Astrocyte (in vitro differentiated cells and primary cell): ENCODE data around the gene CIITA. TPM values are rescaled to one million over a fixed set of nuclear protein-coding genes. Genes with fewer than 3 reads are reported as not detected.
"Not testable (repeated sequence)": the region's sequence is repeated elsewhere in the genome, so short reads cannot be mapped to it uniquely, and the experiment has no call there.

Experiments
- DNase-seq: peaks from one replicate; pipeline ENCODE4 v3.0.0-alpha.2; 2010; ENCODE audit warnings: low read depth
- FAIRE-seq: peaks from 2 replicates; lab custom pipeline; 2011; peaks lifted over from hg19 to GRCh38; lab: Jason Lieb, UNC
- H2AFZ ChIP-seq: 2 replicates; pipeline ENCODE4 v1.6.0; 2012; ENCODE audit warnings: low read depth, low read length, inconsistent platforms
- H3K27ac ChIP-seq: 2 replicates; pipeline ENCODE4 v1.5.1; 2011; ENCODE audit warnings: low read depth, low read length, inconsistent platforms
- H3K27me3 ChIP-seq: 2 replicates; pipeline ENCODE4 v1.6.0; 2011; ENCODE audit warnings: low read length, inconsistent platforms; ENCODE audit not compliant: insufficient read depth
- H3K36me3 ChIP-seq: 2 replicates; pipeline ENCODE4 v1.5.1; 2011; ENCODE audit warnings: low read length, inconsistent platforms; ENCODE audit not compliant: insufficient read depth
- H3K4me1 ChIP-seq: 2 replicates; pipeline ENCODE4 v1.5.1; 2011; ENCODE audit warnings: low read length, inconsistent platforms; ENCODE audit not compliant: insufficient read depth
- H3K4me2 ChIP-seq: 2 replicates; pipeline ENCODE4 v1.6.0; 2012; ENCODE audit warnings: low read length, inconsistent platforms
- H3K4me3 ChIP-seq: 2 replicates; pipeline ENCODE4 v1.5.1; 2011; ENCODE audit warnings: low read depth, mild to moderate bottlenecking, low read length, inconsistent platforms; ENCODE audit not compliant: insufficient read depth
- H3K79me2 ChIP-seq: 2 replicates; pipeline ENCODE4 v1.6.0; 2012; ENCODE audit warnings: mild to moderate bottlenecking, low read length, inconsistent platforms; ENCODE audit not compliant: insufficient read depth
- H3K9ac ChIP-seq: 2 replicates; pipeline ENCODE4 v1.6.0; 2012; ENCODE audit warnings: mild to moderate bottlenecking, low read length, inconsistent platforms
- H3K9me3 ChIP-seq: 2 replicates; pipeline ENCODE4 v1.5.1; 2012; ENCODE audit warnings: low read depth, mild to moderate bottlenecking, low read length, inconsistent platforms; ENCODE audit not compliant: insufficient read depth
- H4K20me1 ChIP-seq: 2 replicates; pipeline ENCODE4 v1.6.0; 2012; ENCODE audit warnings: low read length, inconsistent platforms; ENCODE audit not compliant: insufficient read depth
- H3K27ac Mint-ChIP-seq: one replicate; pipeline ENCODE4 v1.8.0; 2021; ENCODE audit warnings: mild to moderate bottlenecking, mixed read lengths; ENCODE audit not compliant: unreplicated experiment
- H3K27me3 Mint-ChIP-seq: one replicate; pipeline ENCODE4 v1.8.0; 2021; ENCODE audit warnings: low read depth, mixed read lengths; ENCODE audit not compliant: unreplicated experiment
- H3K36me3 Mint-ChIP-seq: one replicate; pipeline ENCODE4 v1.8.0; 2021; ENCODE audit warnings: low read depth, mixed read lengths; ENCODE audit not compliant: unreplicated experiment
- H3K4me1 Mint-ChIP-seq: one replicate; pipeline ENCODE4 v1.8.0; 2021; ENCODE audit warnings: low read depth, mixed read lengths; ENCODE audit not compliant: unreplicated experiment
- H3K4me3 Mint-ChIP-seq: one replicate; pipeline ENCODE4 v1.8.0; 2021; ENCODE audit warnings: mild to moderate bottlenecking, moderate library complexity, mixed read lengths; ENCODE audit not compliant: unreplicated experiment
- H3K9me3 Mint-ChIP-seq: one replicate; pipeline ENCODE4 v1.8.0; 2021; ENCODE audit warnings: mild to moderate bottlenecking, mixed read lengths; ENCODE audit not compliant: unreplicated experiment
- EZH2 ChIP-seq: IDR thresholded peaks from 2 replicates; pipeline ENCODE4 v1.6.1; 2012; ENCODE audit warnings: mild to moderate bottlenecking, low read length, inconsistent platforms; ENCODE audit not compliant: insufficient read depth
- total RNA-seq: library from RNA; stranded (reverse); gene quantifications from 2 replicates; pipeline ENCODE4 v1.2.1, GENCODE V29; 2021
- TF ChIP-seq, protein P1 (sequence below): IDR thresholded peaks from 2 replicates; pipeline ENCODE4 v1.5.1; 2011; ENCODE audit warnings: low read depth, mild to moderate bottlenecking, inconsistent platforms, low read length, moderate library complexity; ENCODE audit not compliant: insufficient read depth

CIITA gene
- total RNA-seq, 1 donor from 2014 or later, result not detected

DNA sequence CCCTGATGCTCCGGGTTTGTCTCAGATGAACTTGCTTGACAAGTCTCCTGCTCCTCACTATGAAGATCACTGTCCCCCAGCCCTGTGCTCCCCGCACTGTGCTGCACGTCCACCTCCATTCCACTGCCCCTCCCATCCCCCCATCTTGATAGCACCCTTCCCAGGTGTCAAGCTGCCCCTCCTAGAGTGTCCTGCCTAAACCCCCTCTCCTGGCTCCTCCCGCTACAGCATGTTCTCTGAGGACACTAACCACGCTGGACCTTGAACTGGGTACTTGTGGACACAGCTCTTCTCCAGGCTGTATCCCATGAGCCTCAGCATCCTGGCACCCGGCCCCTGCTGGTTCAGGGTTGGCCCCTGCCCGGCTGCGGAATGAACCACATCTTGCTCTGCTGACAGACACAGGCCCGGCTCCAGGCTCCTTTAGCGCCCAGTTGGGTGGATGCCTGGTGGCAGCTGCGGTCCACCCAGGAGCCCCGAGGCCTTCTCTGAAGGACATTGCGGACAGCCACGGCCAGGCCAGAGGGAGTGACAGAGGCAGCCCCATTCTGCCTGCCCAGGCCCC is 46.7 kb downstream of the CIITA start:
- no peaks in the 10 kb centered on the region for H3K27me3 Mint-ChIP-seq
- no peak overlapping the region for H3K27ac ChIP-seq
- no peak overlapping the region for H3K9ac ChIP-seq
- H3K27ac Mint-ChIP-seq, result no peak overlapping the region
- no peak for DNase-seq
- no peak for TF ChIP-seq EZH2
- TF ChIP-seq, protein P1, sequence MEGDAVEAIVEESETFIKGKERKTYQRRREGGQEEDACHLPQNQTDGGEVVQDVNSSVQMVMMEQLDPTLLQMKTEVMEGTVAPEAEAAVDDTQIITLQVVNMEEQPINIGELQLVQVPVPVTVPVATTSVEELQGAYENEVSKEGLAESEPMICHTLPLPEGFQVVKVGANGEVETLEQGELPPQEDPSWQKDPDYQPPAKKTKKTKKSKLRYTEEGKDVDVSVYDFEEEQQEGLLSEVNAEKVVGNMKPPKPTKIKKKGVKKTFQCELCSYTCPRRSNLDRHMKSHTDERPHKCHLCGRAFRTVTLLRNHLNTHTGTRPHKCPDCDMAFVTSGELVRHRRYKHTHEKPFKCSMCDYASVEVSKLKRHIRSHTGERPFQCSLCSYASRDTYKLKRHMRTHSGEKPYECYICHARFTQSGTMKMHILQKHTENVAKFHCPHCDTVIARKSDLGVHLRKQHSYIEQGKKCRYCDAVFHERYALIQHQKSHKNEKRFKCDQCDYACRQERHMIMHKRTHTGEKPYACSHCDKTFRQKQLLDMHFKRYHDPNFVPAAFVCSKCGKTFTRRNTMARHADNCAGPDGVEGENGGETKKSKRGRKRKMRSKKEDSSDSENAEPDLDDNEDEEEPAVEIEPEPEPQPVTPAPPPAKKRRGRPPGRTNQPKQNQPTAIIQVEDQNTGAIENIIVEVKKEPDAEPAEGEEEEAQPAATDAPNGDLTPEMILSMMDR, result no peak
- H3K4me1 Mint-ChIP-seq, result no peaks in the 10 kb centered on the region
- no peaks in the 10 kb centered on the region for H3K79me2 ChIP-seq
- no peak overlapping the region for H3K4me3 ChIP-seq
- H3K36me3 Mint-ChIP-seq, result peaks cover 10% of the 10 kb centered on the region
- peaks cover 12% of the 10 kb centered on the region for H3K36me3 ChIP-seq
- no peak overlapping the region for H3K4me2 ChIP-seq
- FAIRE-seq, result no peak
- H3K4me1 ChIP-seq, result peaks cover 7% of the 10 kb centered on the region
- no peaks in the 10 kb centered on the region for H3K9me3 ChIP-seq
- peaks cover 2% of the 10 kb centered on the region for H3K9me3 Mint-ChIP-seq
- no peak overlapping the region for H3K4me3 Mint-ChIP-seq
- no peaks in the 10 kb centered on the region for H3K27me3 ChIP-seq
- peaks cover 12% of the 10 kb centered on the region for H4K20me1 ChIP-seq
- H2AFZ ChIP-seq, result no peak overlapping the region

DNA sequence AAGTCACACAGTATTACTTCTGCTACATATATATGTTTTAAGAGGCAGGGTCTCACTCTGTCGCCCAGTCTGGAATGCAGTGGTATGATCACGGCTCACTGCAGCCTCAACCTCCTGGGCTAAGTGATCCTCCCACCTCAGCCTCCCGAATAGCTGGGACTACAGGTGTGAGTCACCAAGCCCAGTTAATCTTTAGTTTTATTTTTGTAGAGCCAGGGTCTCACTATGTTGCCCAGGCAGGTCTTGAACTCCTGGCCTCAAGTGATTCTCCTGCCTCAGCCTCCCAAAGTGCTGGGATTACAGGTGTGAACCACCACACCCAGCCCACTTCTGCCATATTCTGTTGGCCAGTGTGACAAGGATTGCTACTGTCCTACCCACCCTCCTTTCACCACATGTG is 48.3 kb downstream of the CIITA start:
- not testable (repeated sequence) for H2AFZ ChIP-seq, H3K9me3 ChIP-seq, H3K27ac ChIP-seq, DNase-seq, H3K9me3 Mint-ChIP-seq, H3K79me2 ChIP-seq, H3K4me1 Mint-ChIP-seq, H3K27me3 ChIP-seq, H3K4me3 Mint-ChIP-seq, FAIRE-seq, H3K4me2 ChIP-seq, H3K27me3 Mint-ChIP-seq, H3K4me1 ChIP-seq, H3K4me3 ChIP-seq, H3K27ac Mint-ChIP-seq, H3K9ac ChIP-seq
- H3K36me3 Mint-ChIP-seq, result peaks cover 14% of the 10 kb centered on the region
- peaks cover 12% of the 10 kb centered on the region for H3K36me3 ChIP-seq
- H4K20me1 ChIP-seq, result peaks cover 23% of the 10 kb centered on the region

DNA sequence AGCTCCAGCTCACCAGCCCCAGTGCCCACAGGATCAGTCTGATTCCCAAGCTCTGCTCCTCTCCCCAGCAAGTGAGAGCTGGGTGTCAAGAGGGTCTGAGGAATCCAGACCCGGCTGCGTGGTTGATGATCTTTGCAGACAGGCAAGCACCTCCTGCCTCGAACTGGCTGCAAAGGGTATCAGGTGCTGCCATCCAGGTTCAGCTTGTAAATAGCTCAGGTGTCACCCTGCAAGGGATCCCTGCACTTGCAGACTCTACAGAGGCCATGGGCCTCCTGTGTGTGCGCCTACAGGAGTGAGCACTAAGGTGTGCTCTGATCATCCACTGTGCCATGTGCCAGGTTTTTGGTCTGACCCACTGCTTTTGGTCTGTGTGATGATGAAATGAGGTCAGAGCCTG is 49.1 kb downstream of the CIITA start:
- no peak overlapping the region for H3K4me2 ChIP-seq
- no peak overlapping the region for H3K9ac ChIP-seq
- DNase-seq (no peak), FAIRE-seq (no peak)
- H4K20me1 ChIP-seq, result peaks cover 31% of the 10 kb centered on the region
- no peak for TF ChIP-seq EZH2
- TF ChIP-seq, protein P1, result no peak
- H3K27ac ChIP-seq, result no peak overlapping the region
- no peak overlapping the region for H2AFZ ChIP-seq
- H3K4me1 ChIP-seq, result peaks cover 10% of the 10 kb centered on the region
- H3K36me3 ChIP-seq, result peaks cover 12% of the 10 kb centered on the region
- Mint-ChIP-seq H3K36me3 (peaks cover 14% of the 10 kb centered on the region), H3K27me3 (no peaks in the 10 kb centered on the region), H3K27ac (no peak overlapping the region), H3K9me3 (peaks cover 2% of the 10 kb centered on the region), H3K4me1 (no peaks in the 10 kb centered on the region), H3K4me3 (no peak overlapping the region)
- no peaks in the 10 kb centered on the region for H3K79me2 ChIP-seq
- H3K9me3 ChIP-seq, result no peaks in the 10 kb centered on the region
- no peak overlapping the region for H3K4me3 ChIP-seq
- H3K27me3 ChIP-seq, result no peaks in the 10 kb centered on the region
